HG03139 (cell line): Measurements from ENCODE around the gene CWH43.
A peak's percentile ranks its signal among the peaks of the same experiment; 100 is the strongest.
"Not testable (repeated sequence)": the region's sequence is repeated elsewhere in the genome, so short reads cannot be mapped to it uniquely, and the experiment has no call there.

ENCODE experiments used
- ATAC-seq: cut with Tn5 transposase; IDR thresholded peaks from one replicate; pipeline ENCODE4 v1.9.1; 2021; ENCODE audit not compliant: unreplicated experiment

CWH43 gene

DNA sequence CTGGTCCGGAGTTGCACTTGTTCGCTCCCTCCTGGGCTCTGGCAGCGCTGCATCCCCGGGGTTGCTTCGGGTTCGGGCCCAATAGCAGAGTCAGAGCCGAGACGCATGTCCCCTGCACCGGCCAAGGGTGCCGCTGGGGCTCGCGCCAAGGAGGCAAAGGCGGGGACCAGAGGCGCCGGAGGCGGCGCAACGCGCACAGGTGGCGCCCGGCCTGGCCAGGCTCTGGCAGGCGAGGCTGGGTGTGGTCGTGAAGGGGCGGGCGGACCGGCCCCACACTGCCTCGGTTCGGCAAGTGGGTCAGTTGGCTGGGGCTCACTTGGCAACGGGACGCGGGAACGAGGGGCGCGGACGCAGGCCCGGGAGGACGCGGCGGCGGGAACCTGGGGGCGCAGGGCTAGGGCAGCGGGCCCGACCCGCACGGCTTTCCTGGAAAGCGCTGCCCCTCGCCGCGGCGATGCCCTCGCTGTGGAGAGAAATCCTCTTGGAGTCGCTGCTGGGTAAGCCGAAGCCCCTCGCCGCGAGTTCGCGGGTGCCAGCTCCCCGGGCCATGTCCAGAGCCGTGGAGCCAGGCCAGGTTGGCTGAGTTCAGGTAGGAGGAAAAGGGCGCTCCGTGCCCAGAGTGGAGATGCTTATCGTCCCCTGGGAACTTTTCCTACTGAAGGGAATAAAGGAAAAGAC, at the start of gene CWH43:
TSS of gene CWH43 (plus strand) at position 300 of the 678 bp plus-strand sequence. CDS start at position 455, 155 bp downstream.
- ATAC-seq: no peak

DNA sequence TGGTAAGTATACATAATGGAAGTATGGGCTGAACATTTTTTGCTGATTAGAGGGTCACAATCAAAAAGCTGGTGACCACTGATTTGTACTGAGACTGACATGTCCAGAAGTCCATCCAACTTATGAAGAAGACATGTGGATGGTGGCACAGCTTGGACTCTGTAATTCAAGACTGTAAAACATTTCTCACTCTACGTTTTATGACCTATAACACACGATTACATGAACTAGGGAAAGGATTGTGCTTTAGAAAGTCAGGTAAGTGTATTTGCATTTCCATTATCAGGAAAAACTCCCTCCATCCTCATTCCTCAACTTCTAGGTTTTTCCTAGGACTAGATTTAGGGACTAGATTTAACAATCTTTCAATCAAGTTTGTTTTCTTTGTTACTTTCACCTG, 49.0 kb upstream of the CWH43 start:
- no peak for ATAC-seq

- no peak for ATAC-seq
These were observed 47.2 kb upstream of the CWH43 start for GRCh38 chr4:48938831-48939230.

- no peak for ATAC-seq
These were observed 46.3 kb upstream of the CWH43 start for GRCh38 chr4:48939785-48940184.

GRCh38 chr4:48943387-48943786, 42.7 kb upstream of the CWH43 start:
- no peak for ATAC-seq

GRCh38 chr4:48944252-48944651, 41.8 kb upstream of the CWH43 start:
- ATAC-seq: no peak

DNA sequence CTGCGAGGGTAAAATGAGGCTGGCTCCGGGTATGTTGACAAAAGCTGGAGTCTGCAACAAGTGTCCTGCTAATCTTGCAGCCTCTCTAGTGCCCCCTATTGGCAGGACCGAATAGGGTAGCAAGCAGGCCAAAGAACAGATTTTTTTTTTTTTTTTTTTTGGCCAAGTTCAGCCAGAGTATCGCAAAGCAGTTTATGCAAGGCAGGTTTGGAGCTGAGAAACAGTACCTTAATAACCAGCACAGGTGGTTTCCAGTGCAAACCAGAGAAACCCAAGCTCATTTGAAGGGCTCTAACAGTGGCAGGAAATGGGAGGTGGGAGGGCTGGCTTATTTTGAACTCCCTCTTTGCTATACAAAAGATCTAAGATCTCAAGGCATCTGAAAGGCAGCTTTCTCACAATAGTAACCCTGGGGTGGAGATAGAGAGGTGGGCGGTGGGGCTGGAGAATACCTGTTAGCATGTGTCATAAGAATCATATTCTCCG, 41.3 kb upstream of the CWH43 start:
- no peak for ATAC-seq

DNA sequence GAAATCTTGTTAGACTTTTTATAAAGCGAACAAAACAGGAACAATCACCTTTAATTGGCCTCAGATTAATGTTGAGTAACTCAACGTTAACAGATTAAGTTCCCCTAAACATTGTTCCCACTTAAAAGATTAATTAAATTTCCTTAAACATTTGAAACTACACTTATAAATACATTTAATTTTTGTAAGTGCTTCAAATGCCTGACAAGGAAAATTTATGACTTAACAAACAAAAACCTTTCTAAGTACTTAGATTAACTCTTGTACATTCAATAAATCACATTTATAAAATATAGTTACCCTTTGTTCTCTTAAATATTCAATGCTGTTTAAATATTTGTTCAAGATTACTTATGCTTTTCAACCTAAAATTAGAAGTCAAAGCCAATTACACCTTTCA, 40.1 kb upstream of the CWH43 start:
- no peak for ATAC-seq

DNA sequence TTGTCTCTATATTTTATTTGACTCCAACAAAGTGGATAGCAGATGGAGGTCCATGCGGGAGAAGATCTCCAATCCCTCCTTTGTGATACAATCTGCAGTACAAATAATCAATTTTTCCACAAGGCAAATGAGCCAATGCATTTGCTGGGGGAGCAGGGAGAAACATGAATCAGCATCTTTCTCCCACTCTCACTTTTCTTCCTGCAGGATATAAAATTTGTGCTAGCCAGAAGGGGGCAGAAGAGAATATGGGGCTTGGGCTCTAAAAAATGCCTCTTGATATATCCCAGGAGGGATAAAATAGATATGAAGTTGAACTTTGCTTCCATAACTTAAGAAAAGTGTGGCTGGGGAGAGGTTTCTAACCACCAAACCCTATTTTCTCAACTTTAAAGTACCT, 38.3 kb upstream of the CWH43 start:
- ATAC-seq: no peak

- no peak for ATAC-seq
These were observed 37.0 kb upstream of the CWH43 start for GRCh38 chr4:48949086-48949485.

- ATAC-seq: no peak
These were observed 36.4 kb upstream of the CWH43 start for GRCh38 chr4:48949518-48950219.

DNA sequence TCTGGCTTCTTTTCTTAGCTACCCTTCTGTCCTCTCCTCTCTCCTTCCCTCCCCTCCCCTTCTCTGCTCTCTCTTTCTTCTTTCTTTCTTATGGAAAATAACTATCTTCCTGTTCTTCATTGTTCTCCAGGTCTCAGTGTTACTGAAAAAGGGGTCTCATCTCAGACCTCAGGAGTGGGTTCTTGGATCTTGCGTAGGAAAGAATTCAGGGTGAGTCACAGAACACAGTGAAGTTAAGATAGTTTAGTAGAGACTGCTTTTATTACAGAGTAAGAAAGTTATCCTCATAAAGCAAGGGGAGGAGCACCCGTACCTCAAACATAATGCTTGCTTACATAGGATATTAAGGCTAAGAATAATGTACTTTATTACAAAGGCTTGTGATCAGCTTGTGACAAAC, 31.8 kb upstream of the CWH43 start:
- no peak for ATAC-seq

DNA sequence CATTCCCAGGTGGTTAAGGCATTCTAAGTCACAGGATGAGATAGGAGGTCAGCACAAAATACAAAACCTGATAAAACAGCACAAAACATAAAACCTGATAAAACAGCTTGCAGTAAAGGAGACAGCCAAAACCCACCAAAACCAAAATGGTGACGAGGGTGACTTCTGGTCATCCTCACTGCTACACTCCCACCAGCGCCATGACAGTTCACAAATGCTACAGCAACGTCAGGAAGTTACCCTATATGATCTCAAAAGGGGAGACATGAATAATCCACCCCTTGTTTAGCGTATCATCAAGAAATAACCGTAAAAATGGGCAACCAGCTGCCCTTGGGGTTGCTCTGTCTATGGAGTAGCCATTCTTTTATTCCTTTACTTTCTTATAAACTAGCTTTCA, 28.7 kb upstream of the CWH43 start:
- ATAC-seq: not testable (repeated sequence)

- ATAC-seq: no peak
These were observed 27.5 kb upstream of the CWH43 start for GRCh38 chr4:48958582-48958981.

- no peak for ATAC-seq
These were observed 25.0 kb upstream of the CWH43 start for GRCh38 chr4:48960988-48961635.

- ATAC-seq: no peak
These were observed 23.4 kb upstream of the CWH43 start for GRCh38 chr4:48962636-48963035.

DNA sequence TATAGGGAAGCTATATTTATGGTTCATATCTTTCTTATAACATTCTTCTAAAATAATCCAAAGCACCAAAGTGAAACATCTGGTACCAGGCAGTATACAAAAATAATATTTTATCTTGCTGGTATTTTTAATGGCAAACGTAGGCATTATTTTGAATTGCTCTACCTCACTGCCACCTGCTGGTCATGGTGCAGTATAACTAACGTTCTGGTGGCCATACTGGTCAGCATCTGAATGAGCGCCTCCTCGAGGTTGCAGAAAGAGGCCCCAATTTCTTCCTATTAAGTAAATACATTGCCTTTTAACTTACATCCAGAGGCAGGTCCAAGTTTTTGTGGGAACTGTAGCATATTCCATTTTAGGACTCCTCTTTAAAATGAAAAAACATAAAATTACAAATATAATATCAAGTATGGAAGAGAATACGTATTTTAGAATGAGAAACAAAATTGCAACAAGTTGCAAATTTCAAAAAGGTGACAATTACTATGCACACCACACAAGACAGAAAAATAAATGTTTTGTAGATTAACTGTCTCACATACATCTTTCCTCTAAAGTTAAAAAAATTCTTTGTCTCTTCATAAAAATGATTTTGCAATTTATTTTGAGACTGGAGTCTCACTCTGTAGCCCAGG, 22.9 kb upstream of the CWH43 start:
- ATAC-seq: peak; percentile 93

DNA sequence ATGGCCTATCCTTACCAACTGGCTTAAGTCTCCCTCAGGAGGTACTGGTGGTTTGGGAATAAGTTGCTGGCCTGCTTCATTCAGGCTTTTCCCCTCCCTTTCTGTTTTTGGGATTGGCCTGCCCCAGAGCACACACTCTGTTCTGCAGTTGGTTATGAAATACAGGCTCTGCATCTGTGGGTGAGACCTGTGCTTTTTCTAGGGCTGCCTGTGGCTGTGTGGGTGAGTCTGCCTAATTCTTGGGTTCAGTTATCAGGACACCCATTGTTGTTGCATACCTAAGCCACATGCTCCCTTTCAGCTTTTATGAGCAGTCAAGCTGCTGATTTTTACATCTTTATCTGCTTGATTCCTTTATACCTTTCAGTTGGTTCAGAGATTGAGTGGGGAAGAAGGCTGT, 19.0 kb upstream of the CWH43 start:
- no peak for ATAC-seq

- no peak for ATAC-seq
These were observed 18.4 kb upstream of the CWH43 start for GRCh38 chr4:48967631-48968030.

DNA sequence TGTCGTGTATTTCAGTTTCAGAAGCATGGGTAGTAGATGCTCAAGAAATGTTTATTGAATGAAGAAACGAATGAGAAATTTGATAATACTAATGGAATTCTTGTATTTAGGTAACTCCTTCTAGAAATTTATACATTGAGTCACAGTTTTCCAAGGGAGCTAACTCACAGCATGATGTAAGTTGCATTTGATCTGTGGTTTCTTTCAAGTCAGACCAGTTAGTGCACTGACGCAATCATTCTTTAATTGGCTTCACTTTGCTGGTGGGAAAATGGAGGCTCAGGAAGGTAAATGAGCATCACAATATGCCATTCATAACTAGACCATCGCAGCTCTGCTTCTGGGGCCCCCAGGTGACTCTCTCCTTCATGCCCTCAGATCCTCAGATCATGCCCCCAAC, 17.3 kb upstream of the CWH43 start:
- no peak for ATAC-seq

DNA sequence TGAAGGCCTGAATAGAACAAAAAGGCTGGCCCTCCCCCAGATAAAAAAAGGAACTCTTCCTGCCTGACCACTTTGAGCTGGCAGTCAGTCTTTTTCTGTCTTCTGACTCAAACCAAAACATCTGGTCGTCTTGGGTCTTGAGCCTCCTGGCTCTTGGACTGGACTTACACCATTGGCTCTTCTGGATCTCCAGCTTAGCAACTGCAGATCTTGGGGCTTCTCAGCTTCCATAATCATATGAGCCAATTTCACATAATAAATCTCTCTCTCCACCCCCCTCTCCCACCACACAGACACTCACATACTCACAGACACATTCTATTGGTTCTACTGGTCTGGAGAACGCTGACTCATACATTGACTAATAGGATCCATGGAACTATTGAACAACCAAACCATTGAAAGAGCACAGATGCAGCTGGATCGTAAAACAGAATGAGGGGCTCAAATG, 15.6 kb upstream of the CWH43 start:
- no peak for ATAC-seq
